ENCODE data around the gene CDH26.

CDH26 gene

GRCh38 chr20:59983076-59983475 is 24.9 kb downstream of the CDH26 start:
- no peak for DNase-seq (ENCODE audit: low read depth in 1 of 2, low spot score in 1 of 2)
- Histone ChIP-seq H3K27ac (replicated peaks) (no peak overlapping the region), H3K4me3 (replicated peaks; ENCODE audit: insufficient read depth, low read length) (no peak overlapping the region), H3K27me3 (ENCODE audit: insufficient read depth, poor library complexity, severe bottlenecking) (no peaks in the 10 kb centered on the region)
- TF ChIP-seq CTCF (IDR thresholded peaks at IDR 0.05; ENCODE audit: insufficient read depth, low read length), result no peak
- TF ChIP-seq POLR2AphosphoS5 (IDR thresholded peaks at IDR 0.05; ENCODE audit: low read depth), result no peak
- no peak for TF ChIP-seq SPI1 (IDR thresholded peaks at IDR 0.05; ENCODE audit: borderline replicate concordance, low read depth)
- TF ChIP-seq REST (IDR thresholded peaks at IDR 0.05; ENCODE audit: insufficient replicate concordance, low read depth), result no peak
- no peak for TF ChIP-seq GABPA (IDR thresholded peaks at IDR 0.05; ENCODE audit: low read depth)

- Histone ChIP-seq H3K27me3 (ENCODE audit: insufficient read depth, poor library complexity, severe bottlenecking) (no peaks in the 10 kb centered on the region), H3K4me3 (replicated peaks; ENCODE audit: insufficient read depth, low read length) (no peak overlapping the region), H3K27ac (replicated peaks) (peak overlapping the region; percentile 77)
- peak in 1 of 2 experiments; percentile 62 for DNase-seq (ENCODE audit: low read depth in 1 of 2, low spot score in 1 of 2)
- no peak for TF ChIP-seq REST (IDR thresholded peaks at IDR 0.05; ENCODE audit: insufficient replicate concordance, low read depth)
- TF ChIP-seq SPI1 (IDR thresholded peaks at IDR 0.05; ENCODE audit: borderline replicate concordance, low read depth), result no peak
- TF ChIP-seq POLR2AphosphoS5 (IDR thresholded peaks at IDR 0.05; ENCODE audit: low read depth), result no peak
- TF ChIP-seq GABPA (IDR thresholded peaks at IDR 0.05; ENCODE audit: low read depth), result no peak
- TF ChIP-seq CTCF (IDR thresholded peaks at IDR 0.05; ENCODE audit: insufficient read depth, low read length), result no peak
These were observed 26.3 kb downstream of the CDH26 start for GRCh38 chr20:59984541-59984940.

- DNase-seq (ENCODE audit: low read depth in 1 of 2, low spot score in 1 of 2), result no peak
- Histone ChIP-seq H3K27me3 (ENCODE audit: insufficient read depth, poor library complexity, severe bottlenecking) (no peaks in the 10 kb centered on the region), H3K4me3 (replicated peaks; ENCODE audit: insufficient read depth, low read length) (no peak overlapping the region), H3K27ac (replicated peaks) (peak overlapping the region; percentile 77)
- TF ChIP-seq REST (IDR thresholded peaks at IDR 0.05; ENCODE audit: insufficient replicate concordance, low read depth), result no peak
- no peak for TF ChIP-seq CTCF (IDR thresholded peaks at IDR 0.05; ENCODE audit: insufficient read depth, low read length)
- no peak for TF ChIP-seq GABPA (IDR thresholded peaks at IDR 0.05; ENCODE audit: low read depth)
- TF ChIP-seq POLR2AphosphoS5 (IDR thresholded peaks at IDR 0.05; ENCODE audit: low read depth), result no peak
- no peak for TF ChIP-seq SPI1 (IDR thresholded peaks at IDR 0.05; ENCODE audit: borderline replicate concordance, low read depth)
These were observed 26.9 kb downstream of the CDH26 start for GRCh38 chr20:59985164-59985563.
